BE2C (cell line): ENCODE data around the gene KPNB1.

Experiments
- DNase-seq: peaks from one replicate; pipeline ENCODE4 v3.0.0-alpha.2; 2020
- H3K27me3 ChIP-seq: fragments of 250-450 bp; sonication (Bioruptor Pico); 2 replicates; pipeline ENCODE4 v1.5.1; 2020; ENCODE audit warnings: mild to moderate bottlenecking
- H3K36me3 ChIP-seq: fragments of 250-450 bp; sonication (Bioruptor Pico); 2 replicates; pipeline ENCODE4 v1.5.1; 2020; ENCODE audit warnings: mild to moderate bottlenecking
- H3K4me1 ChIP-seq: fragments of 250-450 bp; sonication (Bioruptor Pico); 2 replicates; pipeline ENCODE4 v1.5.1; 2020
- H3K4me3 ChIP-seq: 2 replicates; pipeline ENCODE4 v1.5.1; 2011; ENCODE audit warnings: low read depth, low read length
- H3K9me3 ChIP-seq: fragments of 250-450 bp; sonication (Bioruptor Pico); 2 replicates; pipeline ENCODE4 v1.5.1; 2020
- TF ChIP-seq, protein P1 (sequence below): IDR thresholded peaks from 2 replicates; pipeline ENCODE4 v1.5.1; 2012; ENCODE audit warnings: mild to moderate bottlenecking, low read depth, low read length

KPNB1 gene

GRCh38 chr17:47724705-47725104 lies 75.0 kb downstream of the KPNB1 start:
- TF ChIP-seq, protein P1, sequence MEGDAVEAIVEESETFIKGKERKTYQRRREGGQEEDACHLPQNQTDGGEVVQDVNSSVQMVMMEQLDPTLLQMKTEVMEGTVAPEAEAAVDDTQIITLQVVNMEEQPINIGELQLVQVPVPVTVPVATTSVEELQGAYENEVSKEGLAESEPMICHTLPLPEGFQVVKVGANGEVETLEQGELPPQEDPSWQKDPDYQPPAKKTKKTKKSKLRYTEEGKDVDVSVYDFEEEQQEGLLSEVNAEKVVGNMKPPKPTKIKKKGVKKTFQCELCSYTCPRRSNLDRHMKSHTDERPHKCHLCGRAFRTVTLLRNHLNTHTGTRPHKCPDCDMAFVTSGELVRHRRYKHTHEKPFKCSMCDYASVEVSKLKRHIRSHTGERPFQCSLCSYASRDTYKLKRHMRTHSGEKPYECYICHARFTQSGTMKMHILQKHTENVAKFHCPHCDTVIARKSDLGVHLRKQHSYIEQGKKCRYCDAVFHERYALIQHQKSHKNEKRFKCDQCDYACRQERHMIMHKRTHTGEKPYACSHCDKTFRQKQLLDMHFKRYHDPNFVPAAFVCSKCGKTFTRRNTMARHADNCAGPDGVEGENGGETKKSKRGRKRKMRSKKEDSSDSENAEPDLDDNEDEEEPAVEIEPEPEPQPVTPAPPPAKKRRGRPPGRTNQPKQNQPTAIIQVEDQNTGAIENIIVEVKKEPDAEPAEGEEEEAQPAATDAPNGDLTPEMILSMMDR = no peak

GRCh38 chr17:47725446-47726111 lies 75.9 kb downstream of the KPNB1 start:
- no peak for DNase-seq
- Histone ChIP-seq H3K9me3 (no peaks in the 10 kb centered on the region), H3K36me3 (no peaks in the 10 kb centered on the region), H3K27me3 (no peaks in the 10 kb centered on the region), H3K4me3 (no peak overlapping the region), H3K4me1 (peaks cover 2% of the 10 kb centered on the region; the same call in 1 of the 2 replicates)
- TF ChIP-seq, protein P1 = peak; percentile 32

More at GRCh38 chr17:47724705-47725104, 75.0 kb downstream of the KPNB1 start:
- H3K4me3 ChIP-seq = no peak overlapping the region
- DNase-seq = no peak
- no peaks in the 10 kb centered on the region for H3K9me3 ChIP-seq
- H3K27me3 ChIP-seq = no peaks in the 10 kb centered on the region
- H3K36me3 ChIP-seq = no peaks in the 10 kb centered on the region
- peaks cover 2% of the 10 kb centered on the region; the same call in 1 of the 2 replicates for H3K4me1 ChIP-seq

DNA sequence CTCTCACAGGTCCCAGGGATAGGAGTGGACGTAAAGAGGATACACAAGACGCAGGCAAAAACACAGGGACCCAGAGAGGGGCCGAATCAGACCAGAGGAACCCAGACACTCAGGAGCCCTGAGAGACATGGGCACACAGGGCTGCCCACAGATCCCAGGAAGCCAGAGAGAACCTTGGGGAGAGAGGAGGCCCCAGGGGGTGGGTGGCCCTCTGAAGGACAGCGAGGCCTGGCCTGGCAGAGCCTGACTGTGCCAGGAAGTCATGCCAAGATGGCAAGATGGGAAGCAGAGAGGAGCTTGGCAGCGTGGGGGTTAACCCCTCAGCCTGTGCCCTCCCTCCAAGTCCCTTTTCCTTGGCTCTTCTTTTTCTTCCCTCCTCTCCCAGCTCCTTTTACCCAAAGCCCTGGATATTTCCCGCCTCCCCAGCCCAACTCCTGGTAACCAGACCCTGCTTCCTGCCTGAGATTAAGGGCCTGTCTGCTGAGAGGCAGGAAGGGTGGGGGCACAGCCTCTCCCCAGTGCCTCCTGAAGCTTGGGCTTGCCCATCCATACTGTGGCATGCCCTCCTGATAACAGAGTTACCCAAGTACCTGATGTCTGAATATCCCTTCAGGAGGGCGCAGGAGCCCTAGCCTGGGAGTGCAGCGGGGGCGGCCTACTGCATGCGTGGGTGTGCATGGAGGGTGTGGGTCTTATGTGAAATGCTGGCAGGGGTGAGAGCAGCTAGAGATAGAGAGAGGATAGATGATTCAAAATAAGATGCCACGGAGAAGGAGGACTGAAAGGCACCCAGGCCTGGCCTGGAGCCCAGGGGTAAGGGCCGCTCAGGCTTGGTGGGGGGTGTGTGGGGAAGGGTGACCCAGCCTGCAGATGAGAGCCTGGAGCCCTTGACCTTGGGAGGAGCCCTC lies 77.3 kb downstream of the KPNB1 start:
- peaks cover 2% of the 10 kb centered on the region; the same call in 1 of the 2 replicates for H3K4me1 ChIP-seq
- 0 out of 2 replicates have a peak, but pooled peaks cover under 1% of the 10 kb centered on the region for H3K27me3 ChIP-seq
- no peak for DNase-seq
- no peak overlapping the region for H3K4me3 ChIP-seq
- no peaks in the 10 kb centered on the region for H3K9me3 ChIP-seq
- H3K36me3 ChIP-seq = no peaks in the 10 kb centered on the region
- TF ChIP-seq, protein P1 = no peak

DNA sequence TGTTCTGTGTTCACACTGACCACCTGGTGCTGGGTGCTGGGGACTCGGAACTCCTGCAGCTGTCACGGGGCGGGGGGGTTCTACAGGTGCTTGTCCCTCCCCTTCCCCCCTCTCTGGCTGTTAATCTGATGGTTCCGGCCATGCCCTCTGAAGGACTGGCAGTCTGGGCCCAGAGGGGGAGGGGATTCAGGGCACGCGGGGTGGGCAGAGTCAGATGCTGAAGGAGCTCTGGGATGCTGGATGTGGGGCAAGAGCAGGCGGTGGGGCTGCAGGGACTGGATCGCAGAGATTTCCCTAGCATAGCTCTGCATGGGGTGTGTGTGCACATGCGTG lies 78.0 kb downstream of the KPNB1 start:
- Histone ChIP-seq H3K36me3 (no peaks in the 10 kb centered on the region), H3K9me3 (no peaks in the 10 kb centered on the region), H3K4me1 (peaks cover 2% of the 10 kb centered on the region; the same call in 1 of the 2 replicates), H3K4me3 (no peak overlapping the region), H3K27me3 (peaks cover 6% of the 10 kb centered on the region; the same call in 1 of the 2 replicates)
- DNase-seq = no peak
- TF ChIP-seq, protein P1 = no peak

- H3K9me3 ChIP-seq = no peaks in the 10 kb centered on the region
- no peaks in the 10 kb centered on the region for H3K36me3 ChIP-seq
- H3K4me1 ChIP-seq = peaks cover 2% of the 10 kb centered on the region; the same call in 1 of the 2 replicates
- TF ChIP-seq, protein P1 = no peak
- H3K4me3 ChIP-seq = no peak overlapping the region
- peaks cover 9% of the 10 kb centered on the region for H3K27me3 ChIP-seq
- DNase-seq = no peak
Measured at GRCh38 chr17:47728214-47728877, 78.6 kb downstream of the KPNB1 start.
